ENCODE measurements around the gene ALDH3B1. TPM values are rescaled to one million over a fixed set of nuclear protein-coding genes. Genes with fewer than 3 reads are reported as not detected.

The ALDH3B1 gene
- total RNA-seq, 1 experiment from 2014 or later = not detected

- H3K27ac ChIP-seq (ENCODE audit: insufficient read length, low read depth, low read length) = no peak overlapping the region
- no peak overlapping the region for H3K9ac ChIP-seq (ENCODE audit: extremely low read depth, insufficient read length, low read length)
- H2BK12ac ChIP-seq (ENCODE audit: insufficient read length, low read depth, low read length) = no peak overlapping the region
- H2BK20ac ChIP-seq (ENCODE audit: low read depth, low read length, poor library complexity, severe bottlenecking) = no peak overlapping the region
- H3K4me1 ChIP-seq (ENCODE audit: insufficient read depth, low read length) = no peaks in the 10 kb centered on the region; the same call in 1 of the 2 replicates
- H2AK5ac ChIP-seq (ENCODE audit: insufficient read length, low read length) = no peak overlapping the region
- no peaks in the 10 kb centered on the region for H3K79me1 ChIP-seq (ENCODE audit: insufficient read depth, low read depth, low read length, poor library complexity, severe bottlenecking)
- no peak overlapping the region for H2AFZ ChIP-seq (ENCODE audit: low read length)
- no peaks in the 10 kb centered on the region for H4K20me1 ChIP-seq (ENCODE audit: control insufficient read depth, insufficient read depth, insufficient read length)
- Mint-ChIP-seq H3K4me3 (no peak overlapping the region), H3K36me3 (ENCODE audit: insufficient read depth in 1 of 3, low read depth in 3 of 3) (no peaks in the 10 kb centered on the region; a peak in 1 of 7 replicates), H3K9me3 (no peaks in the 10 kb centered on the region), H3K4me1 (peaks cover 7 to 9% of the 10 kb centered on the region in 2 experiments), H3K27me3 (ENCODE audit: low read depth) (no peaks in the 10 kb centered on the region), H3K27ac (no peak overlapping the region)
- H3T11ph ChIP-seq (ENCODE audit: low read length) = no peak overlapping the region
- H3K79me2 ChIP-seq (ENCODE audit: insufficient read depth, low read length) = no peaks in the 10 kb centered on the region
- peak; percentile 27 for DNase-seq
- H3K4ac ChIP-seq (ENCODE audit: low read depth, low read length) = no peak overlapping the region
- WGBS (ENCODE audit: extremely low coverage, insufficient read length, low lambda C conversion rate) = no CpG with 5 or more reads among the region's 36 CpGs
- H3K4me2 ChIP-seq (ENCODE audit: insufficient read depth, insufficient read length, low read length) = no peak overlapping the region
- no peak overlapping the region for H4K91ac ChIP-seq (ENCODE audit: insufficient read length, low read depth, low read length)
- H2BK15ac ChIP-seq (ENCODE audit: low read depth, low read length) = no peak overlapping the region
- no peaks in the 10 kb centered on the region for H3K23me2 ChIP-seq (ENCODE audit: insufficient read length, low read depth, low read length, poor library complexity, severe bottlenecking)
- H2BK5ac ChIP-seq (ENCODE audit: insufficient read length, low read length) = no peak overlapping the region
- H3K14ac ChIP-seq (ENCODE audit: insufficient read depth, low read length) = no peak overlapping the region; the same call in 1 of the 2 replicates
- no peak overlapping the region for H4K8ac ChIP-seq (replicated peaks; ENCODE audit: insufficient read length, low read depth, low read length)
- H3K18ac ChIP-seq (ENCODE audit: insufficient read length, low read depth, low read length) = no peak overlapping the region
- no peaks in the 10 kb centered on the region for H3K27me3 ChIP-seq (ENCODE audit: insufficient read depth, low read length)
- no peak overlapping the region for H4K5ac ChIP-seq (ENCODE audit: insufficient read length, low read depth, low read length)
- H3K56ac ChIP-seq (ENCODE audit: insufficient read length, low read depth, low read length) = no peak overlapping the region
- no peak overlapping the region for H2BK120ac ChIP-seq (ENCODE audit: low read depth, low read length, poor library complexity, severe bottlenecking)
- no peak overlapping the region for H3K23ac ChIP-seq (ENCODE audit: insufficient read length, low read depth, low read length)
- H3K9me3 ChIP-seq (ENCODE audit: control insufficient read depth, low read depth, low read length) = no peaks in the 10 kb centered on the region
- TF ChIP-seq CTCF (conservative IDR thresholded peaks at IDR 0.05) = no peak
These were observed 33.4 kb downstream of the ALDH3B1 start for GRCh38 chr11:68043349-68044144.

All from H9 (cell line).